Measurements from ENCODE around the gene C17orf58. TPM values are rescaled to one million over a fixed set of nuclear protein-coding genes. Genes with fewer than 3 reads are reported as not detected.

C17orf58 gene
- total RNA-seq, 4 donors from 2014 or later: 5.1 to 10.4 (median 7.9) TPM

DNA sequence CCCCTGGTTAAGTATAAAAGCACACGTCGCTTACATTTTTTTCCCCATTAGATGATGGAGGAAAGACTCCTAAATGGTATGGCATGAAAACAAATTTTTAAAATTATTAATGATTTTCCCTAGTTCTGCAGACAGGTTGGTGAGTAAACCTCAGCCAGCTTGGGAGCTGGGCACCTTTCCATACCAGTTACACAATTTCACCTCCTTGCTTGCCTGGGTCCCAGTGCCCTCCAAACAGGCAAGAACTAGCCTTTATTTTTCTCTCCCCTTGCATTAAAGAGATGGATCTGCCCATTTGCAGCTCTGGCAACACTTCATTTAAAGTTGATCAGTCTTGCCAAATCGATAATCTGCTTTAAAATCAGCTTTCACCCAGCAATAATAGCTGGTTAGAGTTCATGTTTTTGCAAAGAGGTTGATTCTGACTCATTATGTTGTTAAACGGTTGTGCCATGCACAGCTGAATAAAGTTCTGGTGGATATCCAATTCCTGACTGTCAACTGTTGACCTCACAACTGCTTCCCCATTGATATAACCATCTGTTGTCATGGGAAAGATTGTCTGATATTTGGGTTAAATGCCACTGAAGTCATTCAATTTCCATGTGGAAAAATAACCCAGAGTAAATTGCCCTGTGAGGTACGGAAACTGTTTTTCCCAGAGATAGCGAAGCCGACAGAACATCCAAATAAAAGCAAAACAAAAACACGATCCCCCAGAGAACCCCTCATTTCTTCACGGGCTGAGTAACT lies 1.3 kb downstream of the C17orf58 start:
- TF ChIP-seq, protein P1, sequence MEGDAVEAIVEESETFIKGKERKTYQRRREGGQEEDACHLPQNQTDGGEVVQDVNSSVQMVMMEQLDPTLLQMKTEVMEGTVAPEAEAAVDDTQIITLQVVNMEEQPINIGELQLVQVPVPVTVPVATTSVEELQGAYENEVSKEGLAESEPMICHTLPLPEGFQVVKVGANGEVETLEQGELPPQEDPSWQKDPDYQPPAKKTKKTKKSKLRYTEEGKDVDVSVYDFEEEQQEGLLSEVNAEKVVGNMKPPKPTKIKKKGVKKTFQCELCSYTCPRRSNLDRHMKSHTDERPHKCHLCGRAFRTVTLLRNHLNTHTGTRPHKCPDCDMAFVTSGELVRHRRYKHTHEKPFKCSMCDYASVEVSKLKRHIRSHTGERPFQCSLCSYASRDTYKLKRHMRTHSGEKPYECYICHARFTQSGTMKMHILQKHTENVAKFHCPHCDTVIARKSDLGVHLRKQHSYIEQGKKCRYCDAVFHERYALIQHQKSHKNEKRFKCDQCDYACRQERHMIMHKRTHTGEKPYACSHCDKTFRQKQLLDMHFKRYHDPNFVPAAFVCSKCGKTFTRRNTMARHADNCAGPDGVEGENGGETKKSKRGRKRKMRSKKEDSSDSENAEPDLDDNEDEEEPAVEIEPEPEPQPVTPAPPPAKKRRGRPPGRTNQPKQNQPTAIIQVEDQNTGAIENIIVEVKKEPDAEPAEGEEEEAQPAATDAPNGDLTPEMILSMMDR (IDR thresholded peaks at IDR 0.05; ENCODE audit: low read depth): no peak

- TF ChIP-seq, protein P1 (IDR thresholded peaks at IDR 0.05; ENCODE audit: low read depth): no peak
These were observed 2.3 kb downstream of the C17orf58 start for GRCh38 chr17:67993998-67994361.

DNA sequence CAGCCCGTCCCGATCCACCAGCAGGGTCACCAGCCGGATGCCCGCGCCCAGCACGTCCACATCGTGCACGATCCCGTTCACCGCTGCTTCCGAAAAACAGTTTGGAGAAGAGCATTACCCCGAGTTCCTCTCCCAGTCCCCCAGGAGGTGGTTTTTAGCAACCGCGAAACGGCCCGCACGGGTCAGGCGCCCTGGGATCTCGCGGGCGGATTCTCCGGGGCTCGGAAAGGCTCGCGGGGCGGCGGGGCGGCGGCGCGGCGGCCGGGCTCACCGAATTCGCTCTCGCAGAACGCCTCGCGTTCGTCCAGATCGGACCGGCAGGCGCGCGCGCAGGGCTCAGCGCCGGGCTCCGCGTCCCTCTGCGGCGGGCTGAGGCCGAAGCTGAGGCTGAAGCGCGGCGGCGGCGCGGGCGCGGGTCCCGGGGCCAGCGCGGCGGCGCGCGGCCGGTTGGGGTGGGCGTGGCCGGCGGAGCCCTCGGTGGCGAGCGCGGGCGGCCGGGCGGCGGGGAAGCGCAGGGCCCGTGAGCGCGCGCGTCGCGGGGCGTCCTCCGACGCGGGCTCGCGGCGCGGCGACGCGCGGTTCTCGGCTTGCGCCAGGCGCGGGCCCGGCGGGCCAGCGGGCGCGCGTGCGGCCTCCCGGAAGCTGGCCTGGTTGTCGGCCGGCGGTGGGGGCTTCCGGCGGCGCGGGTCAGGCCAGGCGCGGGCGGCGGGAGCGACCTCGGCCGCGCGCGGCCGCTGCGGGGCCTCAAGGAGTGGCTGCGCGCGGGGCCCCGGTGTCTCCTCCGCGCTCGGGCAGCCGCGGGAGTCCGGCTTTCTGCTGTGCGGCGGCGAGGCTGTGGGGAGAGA lies 2.9 kb downstream of the C17orf58 start:
- TF ChIP-seq, protein P1 (IDR thresholded peaks at IDR 0.05; ENCODE audit: low read depth): no peak

GRCh38 chr17:67992548-67993152 lies 3.6 kb downstream of the C17orf58 start:
- TF ChIP-seq, protein P1 (IDR thresholded peaks at IDR 0.05; ENCODE audit: low read depth): no peak

- TF ChIP-seq, protein P1 (IDR thresholded peaks at IDR 0.05; ENCODE audit: low read depth): no peak
These were observed 5.4 kb downstream of the C17orf58 start for GRCh38 chr17:67990909-67991308.

DNA sequence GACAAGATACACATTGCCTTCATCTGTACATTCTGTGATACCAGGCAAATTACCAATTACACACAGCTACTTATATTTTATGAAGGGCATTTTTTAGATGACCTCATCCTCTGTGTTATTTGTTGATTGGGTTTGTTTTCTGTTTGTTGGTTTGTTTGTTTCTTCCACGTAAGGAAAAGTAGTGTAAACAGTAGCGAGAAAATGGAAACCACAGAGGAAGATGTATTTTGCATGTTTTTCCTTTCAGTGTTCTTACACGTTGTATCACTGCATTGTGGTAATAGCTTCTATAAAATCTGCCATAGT lies 12.9 kb downstream of the C17orf58 start:
- TF ChIP-seq, protein P1 (IDR thresholded peaks at IDR 0.05; ENCODE audit: low read depth): no peak

All from subcutaneous adipose tissue (tissue), 4 donors.